Hematopoietic multipotent progenitor cell treated with erythropoietin and hydrocortisone succinate and interleukin-3 and kit ligand, for 6 days (in vitro differentiated cells): ENCODE results near the gene MINDY4.
A peak's percentile ranks its signal among the peaks of the same experiment; 100 is the strongest.

Source experiments
- DNase-seq: peaks from one replicate; pipeline ENCODE4 v3.0.0-alpha.2; 2015

MINDY4 gene

DNA sequence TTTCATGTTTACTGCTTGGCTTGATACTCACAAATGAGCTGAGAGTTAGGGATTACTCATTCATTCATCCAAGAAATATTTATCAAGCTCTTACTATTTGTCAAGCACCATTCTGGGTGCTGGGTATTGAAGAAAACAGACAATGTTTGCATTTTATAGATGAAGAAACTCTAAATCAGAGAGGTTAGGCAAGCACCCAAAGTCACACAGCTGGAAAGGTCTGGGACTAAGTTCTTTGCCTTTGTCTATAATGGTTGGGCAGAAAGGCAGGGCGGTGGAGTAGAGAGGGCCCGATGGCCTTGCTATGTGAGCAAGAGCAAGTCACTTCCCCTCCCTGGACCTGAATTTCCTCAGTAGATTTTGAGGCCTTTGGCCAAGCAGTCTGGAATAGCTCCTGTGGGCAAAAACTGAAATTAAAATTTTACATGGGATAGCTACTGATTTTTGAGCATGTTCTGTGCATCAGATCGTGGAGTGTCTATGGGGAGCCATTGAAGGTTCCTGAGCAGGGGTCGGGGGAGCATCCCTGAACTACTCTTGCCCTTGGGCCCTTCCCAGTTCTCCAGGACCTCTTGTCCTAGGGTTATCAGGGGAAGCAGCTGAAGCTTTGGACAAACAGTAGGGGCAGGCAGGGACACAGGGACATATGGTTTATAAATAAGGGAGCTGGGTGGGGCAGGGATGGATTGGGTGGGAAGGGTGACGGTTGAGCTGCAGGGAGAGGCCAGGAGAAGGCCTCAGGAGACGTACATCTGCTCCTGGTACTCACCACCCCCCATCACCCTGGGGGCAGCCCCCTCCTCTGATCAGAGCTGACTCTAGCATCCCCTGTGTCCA, 163.7 kb downstream of the MINDY4 start:
- no peak for DNase-seq

DNA sequence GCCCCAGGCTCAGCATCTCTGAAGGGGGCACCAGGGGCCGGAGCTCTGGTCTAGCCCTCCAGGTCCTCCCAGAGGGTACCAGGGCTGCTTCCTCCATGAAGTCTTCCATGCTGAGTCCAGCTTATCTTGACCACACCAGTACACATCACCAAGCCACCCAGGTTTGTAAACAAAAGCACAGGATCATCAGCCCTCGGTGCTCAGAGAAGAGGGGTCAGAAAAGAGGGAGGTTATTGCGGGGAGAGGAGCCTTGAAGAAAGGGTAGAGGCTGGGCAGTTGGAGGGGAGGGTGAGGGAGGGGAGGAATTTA, 164.3 kb downstream of the MINDY4 start:
- DNase-seq, result no peak

DNA sequence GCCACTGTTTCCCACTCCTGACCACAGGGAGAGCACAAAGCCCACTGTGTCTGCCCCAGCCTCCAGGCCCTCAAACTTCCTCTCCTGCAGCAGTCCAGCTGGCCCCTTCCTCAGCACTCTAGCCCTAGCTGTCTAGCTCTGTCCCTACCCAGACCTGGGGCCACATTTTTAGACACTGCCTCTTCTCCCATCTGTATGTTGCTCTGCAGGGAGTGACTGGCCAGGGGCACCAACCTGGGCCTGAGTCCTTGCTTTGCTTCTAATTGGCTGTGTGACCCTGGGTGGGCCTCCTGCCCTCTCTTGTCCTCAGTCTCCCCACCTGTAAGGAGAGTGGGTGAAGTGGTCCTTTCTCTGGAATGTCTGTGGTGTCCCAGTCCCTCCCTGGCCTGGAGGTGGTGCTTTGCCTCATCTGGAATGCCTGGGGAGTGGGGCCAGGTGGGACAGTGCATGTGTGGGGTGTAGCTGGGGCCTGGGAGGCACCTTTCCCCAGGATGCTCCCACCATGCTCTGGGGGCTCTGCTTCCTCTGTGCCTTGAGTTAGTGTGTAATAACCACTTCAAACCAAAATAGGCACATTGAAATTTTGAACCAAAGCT, 165.5 kb downstream of the MINDY4 start:
- DNase-seq, result no peak

DNA sequence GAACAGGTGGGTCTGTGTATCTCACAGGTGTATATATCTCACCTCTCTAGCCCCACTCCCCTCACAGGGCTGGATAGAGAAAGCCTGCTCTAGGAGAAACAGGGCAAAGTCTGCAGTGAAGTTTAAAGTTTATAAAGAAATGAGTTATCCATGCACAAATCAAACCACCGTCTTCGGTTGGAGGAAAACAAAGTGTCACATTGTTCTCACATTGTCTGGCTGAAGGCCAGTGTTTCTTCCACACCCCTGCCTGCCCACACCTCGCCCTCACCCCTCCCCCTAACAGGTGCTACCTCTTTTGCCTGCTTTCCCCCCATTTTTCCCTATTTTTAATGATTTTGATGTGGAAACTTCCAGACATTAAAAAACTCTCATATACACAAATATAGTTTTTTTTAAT, 166.2 kb downstream of the MINDY4 start:
- no peak for DNase-seq

DNA sequence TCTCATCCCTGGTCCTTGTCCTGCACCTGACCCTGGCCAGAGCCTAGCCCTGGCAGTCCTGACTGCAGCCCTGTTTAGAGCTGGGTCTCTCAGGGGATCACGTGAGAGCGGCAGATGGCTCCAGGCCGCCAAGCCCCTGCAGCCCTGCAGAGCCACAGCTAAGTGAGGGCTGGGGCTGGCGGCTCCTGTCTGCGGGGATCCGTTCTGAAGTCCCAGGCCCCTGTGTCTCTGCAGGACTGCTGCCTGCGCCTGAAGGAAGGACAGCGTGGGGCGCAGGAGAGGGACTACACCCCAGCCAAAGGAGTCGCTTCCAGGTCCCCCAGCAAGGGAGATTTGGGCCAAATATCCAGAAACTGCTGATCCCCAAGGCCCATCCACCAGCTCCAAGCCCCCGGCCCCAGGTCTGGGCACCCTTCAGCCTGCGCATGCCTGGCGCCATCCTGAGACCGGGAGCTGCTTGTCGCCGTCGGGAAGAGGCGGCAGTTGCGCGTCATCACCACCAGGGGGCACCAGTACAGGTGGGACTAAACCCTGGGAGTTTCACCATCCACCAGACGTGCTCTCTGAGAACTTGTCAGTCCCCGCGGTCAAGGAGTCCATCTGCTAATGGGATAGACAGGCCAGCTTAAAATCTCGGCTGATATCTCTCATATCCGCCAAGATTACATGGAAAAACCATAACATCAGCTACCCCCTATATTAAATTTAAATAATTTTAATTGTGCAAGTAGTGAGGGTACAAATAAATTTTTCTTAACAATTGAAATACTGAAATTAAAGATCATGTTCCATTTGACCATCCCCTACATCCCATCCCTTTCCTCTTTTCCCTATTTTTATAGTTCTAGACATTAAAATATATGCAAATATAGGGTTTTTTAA, 167.5 kb downstream of the MINDY4 start:
- peak; percentile 76 for DNase-seq

DNA sequence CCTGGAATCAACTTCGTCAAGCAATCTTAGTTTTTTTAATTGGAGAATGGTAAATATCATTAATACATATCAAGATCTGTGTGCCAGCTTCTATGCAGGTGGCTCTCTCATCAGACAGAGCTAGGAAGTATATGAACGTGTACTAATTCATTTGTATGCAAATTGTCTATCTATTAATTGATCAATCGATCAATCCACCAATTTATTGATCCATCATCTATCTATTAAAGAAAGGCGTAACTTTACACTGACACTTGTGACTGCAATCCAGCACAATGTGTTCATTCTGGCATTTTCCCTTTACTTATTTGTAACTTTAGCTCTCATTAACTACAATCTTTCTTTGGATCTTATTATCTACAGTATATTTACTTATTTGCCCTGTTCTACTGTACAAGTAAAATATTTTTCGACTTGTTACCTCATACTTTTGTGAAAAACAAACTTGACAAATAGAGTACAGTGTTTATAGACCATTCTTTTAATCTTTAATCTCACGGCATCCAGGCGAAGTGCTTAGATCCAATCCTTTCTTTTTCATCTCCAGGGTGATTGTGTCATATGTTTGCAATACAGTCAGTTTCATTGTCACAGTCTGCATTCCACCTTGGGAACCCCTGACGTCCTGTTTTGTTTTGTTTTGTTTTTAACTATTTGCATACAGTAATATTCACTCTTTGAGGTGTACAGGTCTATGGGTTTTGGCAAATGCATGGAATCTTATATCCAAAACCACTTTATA, 170.5 kb downstream of the MINDY4 start:
- no peak for DNase-seq
